KMS-11 (cell line): Measurements from ENCODE around the gene NRK.
"Not testable (repeated sequence)": the region's sequence is repeated elsewhere in the genome, so short reads cannot be mapped to it uniquely, and the experiment has no call there.

Source experiments
- H2AFZ ChIP-seq: fragments of 200-600 bp; sonication (generic); 2 replicates; pipeline ENCODE4 v1.6.1; 2016; ENCODE audit warnings: antibody characterized with exemption, mixed run types, low read depth
- H3K27ac ChIP-seq: fragments of 200-600 bp; sonication (generic); 2 replicates; pipeline ENCODE4 v1.6.1; 2016; ENCODE audit warnings: mild to moderate bottlenecking, mixed run types
- H3K27me3 ChIP-seq: fragments of 200-600 bp; sonication (generic); 2 replicates; pipeline ENCODE4 v1.6.1; 2017; ENCODE audit warnings: mild to moderate bottlenecking, low read depth, mixed run types, moderate library complexity; ENCODE audit not compliant: insufficient read depth
- H3K36me3 ChIP-seq: fragments of 200-600 bp; sonication (generic); 2 replicates; pipeline ENCODE4 v1.6.1; 2017; ENCODE audit warnings: mild to moderate bottlenecking, mixed run types; ENCODE audit not compliant: insufficient read depth
- H3K4me1 ChIP-seq: fragments of 200-600 bp; sonication (generic); 2 replicates; pipeline ENCODE4 v1.6.1; 2016; ENCODE audit warnings: mild to moderate bottlenecking, low read depth, mixed run types; ENCODE audit not compliant: poor library complexity, severe bottlenecking
- H3K4me2 ChIP-seq: fragments of 200-600 bp; sonication (generic); 2 replicates; pipeline ENCODE4 v1.7.0; 2016; ENCODE audit warnings: mild to moderate bottlenecking, mixed run types
- H3K4me3 ChIP-seq: fragments of 200-600 bp; sonication (generic); IDR thresholded peaks from 2 replicates; pipeline ENCODE4 v1.6.1; 2017; ENCODE audit warnings: low read depth, low read length, mixed read lengths; ENCODE audit not compliant: insufficient read depth
- H3K79me2 ChIP-seq: fragments of 200-600 bp; sonication (generic); 2 replicates; pipeline ENCODE4 v1.6.1; 2016; ENCODE audit warnings: low read depth, mixed run types; ENCODE audit not compliant: insufficient read depth
- H3K9ac ChIP-seq: fragments of 200-600 bp; sonication (generic); 2 replicates; pipeline ENCODE4 v1.6.1; 2016; ENCODE audit warnings: mild to moderate bottlenecking, mixed run types
- H4K20me1 ChIP-seq: fragments of 200-600 bp; sonication (generic); 2 replicates; pipeline ENCODE4 v1.6.1; 2016; ENCODE audit warnings: mild to moderate bottlenecking, mixed run types; ENCODE audit not compliant: insufficient read depth
- CTCF ChIP-seq: fragments of 200-600 bp; sonication (generic); conservative IDR thresholded peaks from 2 replicates; pipeline ENCODE4 v1.6.1; 2017; ENCODE audit warnings: low read depth, mild to moderate bottlenecking, antibody characterized with exemption, low read length, moderate library complexity, mixed read lengths

Gene NRK

GRCh38 chrX:105781804-105782203 is 40.5 kb upstream of the NRK start:
- Histone ChIP-seq H3K27me3 (no peaks in the 10 kb centered on the region), H2AFZ (no peak overlapping the region), H3K27ac (no peak overlapping the region), H3K9ac (no peak overlapping the region), H3K36me3 (no peaks in the 10 kb centered on the region), H3K4me2 (no peak overlapping the region), H3K4me1 (peaks cover 5% of the 10 kb centered on the region), H4K20me1 (no peaks in the 10 kb centered on the region), H3K79me2 (no peaks in the 10 kb centered on the region), H3K4me3 (no peak overlapping the region)
- no peak for TF ChIP-seq CTCF

GRCh38 chrX:105796877-105797276 is 25.5 kb upstream of the NRK start:
- H2AFZ ChIP-seq, H3K4me3 ChIP-seq, H3K27me3 ChIP-seq, H3K9ac ChIP-seq, H4K20me1 ChIP-seq, H3K4me1 ChIP-seq, H3K4me2 ChIP-seq, H3K36me3 ChIP-seq, H3K27ac ChIP-seq, H3K79me2 ChIP-seq: not testable (repeated sequence)

GRCh38 chrX:105803891-105804290 is 18.4 kb upstream of the NRK start:
- no peak for TF ChIP-seq CTCF
- no peak overlapping the region for H3K27ac ChIP-seq
- H3K4me3 ChIP-seq = no peak overlapping the region
- no peaks in the 10 kb centered on the region for H3K79me2 ChIP-seq
- no peaks in the 10 kb centered on the region for H3K27me3 ChIP-seq
- H3K4me2 ChIP-seq = no peak overlapping the region
- no peak overlapping the region for H2AFZ ChIP-seq
- no peaks in the 10 kb centered on the region for H3K36me3 ChIP-seq
- H3K9ac ChIP-seq = no peak overlapping the region
- no peaks in the 10 kb centered on the region for H3K4me1 ChIP-seq
- H4K20me1 ChIP-seq = no peaks in the 10 kb centered on the region

GRCh38 chrX:105805655-105806054 is 16.7 kb upstream of the NRK start:
- not testable (repeated sequence) for H3K36me3 ChIP-seq, H3K4me2 ChIP-seq, H3K4me3 ChIP-seq, H4K20me1 ChIP-seq, H3K79me2 ChIP-seq, H3K4me1 ChIP-seq, H3K9ac ChIP-seq, H3K27me3 ChIP-seq, H3K27ac ChIP-seq, H2AFZ ChIP-seq

- H3K4me3 ChIP-seq = no peak overlapping the region
Measured at GRCh38 chrX:105816517-105816916, 5.8 kb upstream of the NRK start.

More at GRCh38 chrX:105816517-105816916, 5.8 kb upstream of the NRK start:
- Histone ChIP-seq H3K79me2 (no peaks in the 10 kb centered on the region), H2AFZ (no peak overlapping the region), H4K20me1 (no peaks in the 10 kb centered on the region), H3K4me2 (no peak overlapping the region), H3K27me3 (no peaks in the 10 kb centered on the region), H3K36me3 (no peaks in the 10 kb centered on the region), H3K4me1 (no peaks in the 10 kb centered on the region), H3K9ac (no peak overlapping the region), H3K27ac (no peak overlapping the region)
- no peak for TF ChIP-seq CTCF
